Middle frontal gyrus (tissue), 1 donor: Measurements from ENCODE around the gene CBR3.
A peak's percentile ranks its signal among the peaks of the same experiment; 100 is the strongest.

Source experiments
- DNase-seq: peaks from one replicate; pipeline ENCODE4 v3.0.0-alpha.2; 2015; ENCODE audit warnings: low spot score; ENCODE audit errors: extremely low spot score

The CBR3 gene

DNA sequence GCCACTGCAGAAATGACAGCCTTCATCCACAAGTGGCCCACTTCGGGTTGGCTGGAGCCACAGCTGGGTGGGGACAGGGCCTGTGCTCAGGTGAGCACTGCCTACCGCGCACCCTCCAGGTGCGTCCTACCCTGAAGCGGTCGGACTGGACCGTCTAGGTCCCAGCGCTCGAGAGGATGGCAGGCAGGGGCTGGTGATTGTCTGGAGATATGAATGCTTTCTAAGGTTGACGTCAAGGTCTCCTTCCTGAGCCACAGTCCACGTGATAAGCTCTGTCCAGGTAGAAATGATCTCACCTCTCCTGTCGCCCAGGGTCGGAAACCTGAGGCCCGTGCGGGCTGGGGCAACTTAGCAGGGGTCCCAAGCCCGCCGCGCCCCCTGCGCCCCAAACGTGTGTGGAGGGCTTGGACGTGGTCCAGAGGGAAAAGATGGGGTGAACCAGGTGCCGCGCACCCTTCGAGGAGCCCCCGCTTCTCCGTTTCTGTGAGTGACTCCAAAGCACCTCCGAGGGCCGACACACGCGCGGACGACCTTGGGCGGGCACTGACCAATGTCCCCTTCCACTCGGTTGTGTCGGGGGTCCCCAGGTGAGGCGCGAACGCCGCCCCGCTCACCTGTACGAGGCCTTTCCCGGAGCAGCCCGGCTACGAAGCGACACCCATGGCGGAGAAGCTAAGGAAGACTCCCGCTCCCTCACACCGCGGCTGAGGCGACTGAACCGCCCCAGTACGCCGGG is 20.9 kb downstream of the CBR3 start:
- no peak for DNase-seq

DNA sequence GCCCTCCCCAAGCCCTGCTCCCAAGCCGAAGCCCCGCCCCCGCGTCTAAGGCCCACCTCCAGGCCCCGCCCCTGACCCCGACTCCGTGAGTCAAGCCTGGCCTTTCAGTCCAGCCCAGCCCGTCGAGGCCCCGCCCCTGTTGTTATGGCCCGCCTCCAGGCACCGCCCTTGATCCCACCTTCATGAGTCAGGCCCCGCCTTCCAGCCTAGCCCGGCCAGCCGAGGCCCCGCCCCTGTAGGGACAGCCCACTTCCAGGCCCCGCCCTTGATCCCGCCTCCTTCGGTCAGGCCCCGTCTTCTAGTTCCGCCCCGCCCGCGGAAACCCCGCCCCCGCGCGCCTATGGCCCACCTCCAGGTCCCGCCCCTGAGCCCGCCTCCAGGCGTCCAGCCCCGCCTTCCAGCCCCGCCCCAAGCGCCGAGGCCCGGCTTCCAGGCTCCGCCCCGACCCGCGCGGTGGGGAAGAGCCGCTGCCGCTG is 21.5 kb downstream of the CBR3 start:
- peak; percentile 93 for DNase-seq

DNA sequence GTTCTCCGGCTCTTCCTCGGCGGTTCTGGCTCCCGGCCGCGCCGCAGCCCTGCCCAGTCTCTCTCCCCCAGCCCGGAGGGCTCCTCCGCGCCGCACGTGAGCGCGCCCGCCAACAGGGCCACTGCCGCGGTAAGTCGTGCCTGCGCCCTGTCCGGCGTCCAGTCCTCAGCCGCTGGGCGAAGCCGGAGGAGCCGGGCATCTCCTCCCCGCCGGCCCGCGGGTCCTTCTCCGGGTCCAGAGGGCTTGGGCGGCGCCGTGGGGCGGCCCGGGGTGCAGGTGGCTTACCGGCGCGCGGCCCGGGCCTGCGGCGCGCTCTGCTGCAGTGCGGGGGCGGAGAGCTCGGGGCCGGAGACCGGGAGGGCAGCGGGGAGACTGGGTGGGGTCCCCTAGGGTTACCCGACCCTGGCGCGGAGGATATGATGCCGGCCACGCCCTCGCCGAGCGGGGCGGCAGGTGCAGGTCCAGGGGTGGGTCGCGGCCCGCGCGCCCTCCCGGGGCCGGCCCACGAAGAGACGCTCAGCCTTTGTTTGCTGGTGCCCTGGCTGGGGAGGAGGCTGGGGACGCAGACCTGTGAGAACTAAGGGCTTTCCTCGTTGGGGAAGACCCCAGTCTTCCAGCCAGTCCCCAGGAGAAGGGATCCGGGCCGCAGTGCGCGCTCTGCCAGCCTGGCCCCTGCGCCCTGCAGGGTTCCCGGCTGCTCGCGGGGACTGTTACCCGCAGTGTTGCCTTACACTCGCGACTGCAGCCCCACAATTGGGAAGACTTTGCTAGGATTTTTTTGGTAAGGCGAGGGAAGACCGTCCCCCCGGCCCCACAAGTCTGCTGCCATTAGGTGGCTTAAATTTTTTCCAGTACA is 22.2 kb downstream of the CBR3 start, which contains the start of gene DOP1B:
DOP1B (plus strand) TSS at position 10 of the 856 bp plus-strand sequence. CDS start 7,910 bp downstream, outside the sequence.
- no peak for DNase-seq

DNA sequence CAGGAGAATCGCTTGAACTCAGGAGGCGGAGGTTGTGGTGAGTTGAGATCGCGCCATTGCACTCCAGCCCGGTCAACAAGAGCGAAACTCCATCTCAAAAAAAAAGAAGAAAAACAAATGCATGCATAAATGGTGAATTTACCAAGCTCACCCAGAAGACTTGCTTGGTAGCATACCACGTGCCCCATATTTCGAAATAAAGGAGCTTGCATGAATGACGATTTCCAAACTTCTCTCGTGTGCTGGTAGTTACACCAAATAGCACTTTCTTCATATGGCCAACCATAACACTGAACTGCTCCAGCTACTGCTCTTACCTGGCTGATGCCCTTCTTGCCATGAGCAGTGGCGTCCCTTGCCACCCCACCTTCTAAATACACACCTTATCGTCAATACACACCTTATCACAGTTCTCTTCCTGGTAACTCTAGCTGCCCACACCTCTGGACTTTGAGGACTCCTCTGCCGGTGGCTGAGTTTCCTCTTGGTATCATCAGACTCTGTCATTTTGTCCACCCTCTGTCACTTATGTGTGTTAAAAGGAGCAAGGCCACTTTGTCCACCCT is 24.6 kb downstream of the CBR3 start:
- no peak for DNase-seq

DNA sequence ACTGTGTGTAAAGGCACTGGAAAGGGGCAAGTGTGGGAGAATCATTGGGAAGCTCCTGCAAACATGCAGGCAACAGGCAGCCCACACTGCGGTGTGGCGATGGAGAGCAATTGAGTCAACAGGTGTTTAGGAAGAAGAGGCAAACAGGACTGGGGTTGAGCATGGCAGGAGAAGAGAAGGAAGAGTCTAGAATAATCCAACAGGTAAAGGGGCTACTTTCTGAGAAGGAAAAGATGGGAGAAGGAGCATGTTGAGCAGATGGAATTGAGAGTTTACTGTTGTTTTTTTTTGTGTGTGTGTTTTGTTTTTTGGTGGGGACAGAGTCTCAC is 25.9 kb downstream of the CBR3 start:
- no peak for DNase-seq

DNA sequence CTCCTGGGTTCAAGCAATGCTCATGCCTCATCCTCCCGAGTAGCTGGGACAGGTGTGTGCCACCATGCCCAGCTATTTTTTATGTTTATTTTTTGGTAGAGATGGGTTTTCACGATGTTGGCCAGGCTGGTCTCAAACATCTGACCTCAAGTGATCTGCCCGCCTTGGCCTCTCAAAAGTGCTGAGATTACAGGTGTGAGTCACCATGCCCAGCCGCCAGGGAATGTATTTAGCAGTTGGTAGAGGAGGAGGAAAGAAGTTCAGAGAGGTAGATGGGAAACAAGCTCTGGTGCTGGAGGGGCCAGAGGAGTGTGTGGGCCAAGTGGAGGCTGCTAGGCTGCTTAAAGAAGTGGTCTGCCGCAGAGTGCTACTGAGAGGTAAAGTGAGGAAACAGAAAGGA is 27.8 kb downstream of the CBR3 start:
- DNase-seq, result no peak

DNA sequence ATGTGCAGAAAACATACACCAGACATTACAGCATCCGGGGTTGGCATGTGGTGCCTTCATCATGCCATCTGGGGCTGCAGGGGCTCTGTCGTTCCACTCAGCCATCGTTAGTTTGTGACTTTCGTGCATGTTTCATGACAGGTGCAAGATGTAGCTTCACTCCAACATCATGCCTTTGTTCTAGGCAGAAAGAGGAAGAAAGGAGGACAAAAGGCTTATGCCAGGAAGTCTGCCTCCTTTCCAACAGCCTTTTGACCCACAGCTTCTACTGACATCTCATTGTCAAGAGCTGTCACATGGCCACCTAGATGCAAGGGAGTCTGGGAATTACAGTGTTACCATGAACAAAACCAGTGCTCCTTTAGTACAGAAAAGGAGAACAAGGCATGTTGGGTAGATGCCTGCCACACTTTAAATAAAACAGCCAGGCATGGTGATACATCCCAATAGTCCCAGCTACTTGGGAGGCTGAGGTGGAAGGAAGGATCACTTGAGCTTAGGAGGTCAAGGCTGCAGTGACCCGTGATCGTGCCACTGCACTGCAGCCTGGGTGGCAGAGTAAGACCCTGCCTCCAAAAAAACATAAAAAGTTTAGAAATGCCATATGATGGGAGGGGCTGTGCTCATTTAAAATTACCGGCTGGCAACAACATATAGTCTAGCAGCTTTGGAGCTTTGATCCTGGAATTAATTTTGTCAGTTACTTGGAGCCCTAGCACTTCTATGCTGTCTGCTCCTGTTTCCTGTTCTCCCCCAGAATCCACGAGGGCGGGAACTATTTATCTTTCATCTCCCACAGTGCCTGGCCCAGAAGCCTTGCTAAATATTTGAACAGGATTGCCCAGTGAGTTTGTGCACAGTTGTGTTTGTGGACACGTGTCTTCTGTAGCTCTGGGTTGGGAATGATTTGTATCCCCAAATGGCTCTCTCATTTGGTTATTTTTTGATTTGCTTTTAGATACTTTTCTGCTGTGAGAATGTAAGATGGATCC is 29.2 kb downstream of the CBR3 start:
- DNase-seq, result no peak

DNA sequence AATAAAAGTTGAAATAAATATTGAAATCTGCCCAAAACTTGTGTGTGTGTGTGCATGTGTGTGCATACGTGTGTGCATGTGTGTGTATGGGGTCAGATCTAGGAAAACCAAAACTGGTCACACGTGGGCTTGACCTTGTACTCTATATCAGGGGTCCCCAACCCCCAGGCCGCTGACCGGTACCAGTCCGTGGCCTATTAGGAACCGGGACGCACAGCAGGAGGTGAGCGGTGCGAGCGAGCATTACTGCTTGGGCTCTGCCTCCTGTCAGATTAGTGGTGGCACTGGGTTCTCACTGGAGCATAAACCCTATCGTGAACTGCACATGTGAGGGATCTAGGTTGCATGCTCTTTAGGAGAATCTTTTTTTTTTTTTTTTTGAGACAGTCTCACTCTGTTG is 30.5 kb downstream of the CBR3 start:
- no peak for DNase-seq

DNA sequence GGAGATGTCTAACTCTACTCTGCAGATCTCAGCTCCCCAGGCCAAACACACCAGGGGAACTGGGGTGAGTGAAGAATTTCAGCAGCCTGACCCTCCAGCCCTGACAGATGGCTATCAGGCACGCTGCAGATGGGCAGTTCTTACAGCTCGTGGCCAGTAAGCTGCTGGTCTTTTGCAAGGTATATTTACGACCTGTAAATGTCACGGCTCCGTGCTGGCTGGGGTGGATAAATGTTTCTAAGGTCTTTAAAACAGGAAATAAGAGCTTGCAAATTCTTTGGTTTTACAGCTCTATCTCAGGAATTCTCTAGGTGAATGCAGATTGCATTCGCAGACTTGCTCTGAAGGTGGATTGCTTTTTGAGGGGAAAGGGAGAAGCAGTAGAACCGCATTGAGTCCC is 31.8 kb downstream of the CBR3 start:
- DNase-seq, result no peak

DNA sequence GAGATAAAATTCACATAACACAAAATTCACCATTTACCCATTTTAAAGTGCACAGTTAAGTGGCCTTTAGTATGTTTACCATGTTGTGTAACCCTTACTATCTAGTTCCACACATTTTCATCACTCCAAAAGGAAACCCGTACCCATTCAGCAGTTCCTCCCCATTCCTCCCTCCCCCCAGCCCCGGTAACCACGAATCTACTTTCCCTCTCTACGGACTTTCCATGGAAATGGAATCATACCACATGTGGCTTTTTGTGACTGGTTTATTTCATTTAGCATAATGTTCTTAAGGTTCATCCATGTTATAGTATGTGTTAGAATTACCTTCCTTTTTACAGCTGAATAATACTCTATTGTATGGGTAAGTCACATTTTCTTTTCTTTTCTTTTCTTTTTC is 32.7 kb downstream of the CBR3 start:
- DNase-seq, result no peak

DNA sequence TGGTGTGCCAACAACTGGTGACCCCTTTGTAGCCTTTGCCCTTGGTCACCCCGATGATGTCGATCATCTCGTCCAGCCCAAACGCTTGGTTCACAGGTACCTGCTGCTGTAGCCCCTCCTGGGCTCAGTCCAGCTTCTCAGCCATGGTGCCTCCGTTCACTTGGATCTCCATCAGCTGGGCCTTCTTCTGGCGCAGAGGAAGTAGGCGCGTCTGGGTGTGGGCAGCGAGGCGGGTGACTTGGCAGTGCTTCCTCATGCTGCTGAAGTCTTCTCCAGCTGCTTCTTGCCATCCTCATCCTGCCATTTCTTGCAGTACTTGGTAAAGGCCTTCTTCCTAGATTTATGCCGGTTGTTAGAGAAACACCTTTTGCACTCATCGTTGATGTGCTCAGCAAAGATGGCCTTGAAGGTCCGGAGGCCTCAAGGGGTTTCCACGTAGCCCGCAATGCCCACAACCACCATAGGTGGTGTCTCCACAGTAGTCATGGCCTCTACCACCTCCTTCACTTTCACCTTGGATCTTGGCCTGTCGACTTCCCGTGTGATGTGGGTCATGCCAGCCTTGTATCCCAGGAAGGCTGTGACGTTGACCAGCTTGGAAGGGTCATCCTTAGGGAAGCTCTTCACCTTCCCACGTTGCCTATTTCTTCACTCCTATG is 34.7 kb downstream of the CBR3 start:
- no peak for DNase-seq

DNA sequence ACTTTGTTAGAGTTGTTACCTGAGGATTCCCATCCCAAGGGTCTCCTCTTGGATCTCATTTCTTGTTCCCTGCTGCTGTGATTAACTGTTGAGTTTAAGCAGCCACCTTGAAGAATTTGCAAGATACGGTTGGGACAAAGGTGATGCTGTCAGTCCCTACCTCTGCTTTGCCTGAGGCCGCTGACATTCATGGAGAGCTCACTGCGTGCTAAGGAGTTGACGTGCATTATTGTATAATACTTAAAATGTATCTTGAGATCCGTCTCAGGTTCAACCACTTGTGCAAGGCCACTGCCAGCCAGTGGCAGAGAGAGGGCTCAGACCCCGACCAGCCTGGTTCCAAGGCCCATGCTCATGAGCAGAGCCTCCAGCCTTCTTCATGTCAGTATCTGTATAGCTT is 35.9 kb downstream of the CBR3 start:
- DNase-seq, result no peak

DNA sequence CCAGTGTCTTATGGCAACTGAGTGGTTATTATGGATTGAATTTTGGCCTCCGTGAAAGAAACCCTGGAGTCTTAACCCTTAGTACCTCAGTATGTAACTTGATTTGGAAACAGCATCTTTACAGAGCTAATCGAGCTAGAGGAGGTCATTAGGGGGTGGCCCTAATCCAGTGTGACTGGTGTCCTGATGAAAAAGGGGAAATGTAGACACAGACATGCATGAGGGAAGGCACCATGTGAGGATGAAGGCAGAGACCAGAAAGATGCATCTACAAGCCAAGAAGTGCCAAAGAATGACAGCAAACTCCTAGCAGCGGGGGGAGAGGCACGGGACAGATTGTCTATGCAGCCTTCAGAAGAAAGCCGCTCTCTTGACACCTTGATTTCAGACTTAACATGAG is 36.5 kb downstream of the CBR3 start:
- DNase-seq, result no peak

DNA sequence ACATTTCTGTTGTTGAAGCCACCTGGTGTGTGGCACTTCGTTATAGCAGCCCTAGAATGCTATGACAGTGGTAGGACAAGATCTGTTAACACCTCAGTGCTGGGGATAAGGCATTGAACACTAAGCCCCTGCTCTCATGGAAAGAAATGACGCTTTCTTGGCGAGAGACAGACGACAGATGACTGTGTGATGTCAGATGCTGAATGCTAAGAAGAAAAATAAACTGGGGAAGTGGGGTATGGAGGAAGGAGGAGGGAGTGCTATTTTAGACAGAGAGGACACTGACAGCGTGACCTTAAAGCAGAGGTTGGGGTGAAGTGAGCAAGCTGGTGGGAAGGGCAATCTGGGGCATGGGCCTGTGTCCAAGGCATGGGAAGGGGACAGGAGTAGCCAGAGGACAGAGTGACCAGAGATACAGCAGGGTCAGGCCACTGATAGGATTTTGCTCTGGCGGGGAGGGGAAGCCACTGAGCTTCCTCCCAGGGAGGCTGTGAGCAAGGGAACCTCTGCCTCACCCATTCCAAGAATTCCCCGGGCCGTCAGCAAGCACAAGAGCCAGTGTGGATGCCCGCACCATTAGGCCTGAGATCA is 37.0 kb downstream of the CBR3 start:
- no peak for DNase-seq

DNA sequence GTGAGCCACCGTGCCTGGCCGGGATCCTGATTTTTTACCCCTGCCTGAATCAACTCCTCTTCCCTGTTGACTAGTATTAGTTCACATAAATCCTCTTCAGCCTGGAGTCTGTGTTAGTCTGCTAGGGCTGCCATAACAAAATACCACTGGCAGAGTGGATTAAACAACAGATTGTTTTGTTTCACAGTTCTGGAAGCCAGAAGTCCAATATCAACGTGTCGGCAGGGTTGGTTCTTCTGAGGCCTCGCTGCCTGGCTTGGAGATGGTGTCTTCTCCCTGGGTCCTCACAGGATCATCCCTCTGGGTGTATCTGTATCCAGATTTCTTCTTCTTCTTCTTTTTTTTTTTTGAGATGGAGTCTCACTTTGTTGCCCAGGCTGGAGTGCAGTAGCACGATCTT is 39.9 kb downstream of the CBR3 start:
- no peak for DNase-seq

DNA sequence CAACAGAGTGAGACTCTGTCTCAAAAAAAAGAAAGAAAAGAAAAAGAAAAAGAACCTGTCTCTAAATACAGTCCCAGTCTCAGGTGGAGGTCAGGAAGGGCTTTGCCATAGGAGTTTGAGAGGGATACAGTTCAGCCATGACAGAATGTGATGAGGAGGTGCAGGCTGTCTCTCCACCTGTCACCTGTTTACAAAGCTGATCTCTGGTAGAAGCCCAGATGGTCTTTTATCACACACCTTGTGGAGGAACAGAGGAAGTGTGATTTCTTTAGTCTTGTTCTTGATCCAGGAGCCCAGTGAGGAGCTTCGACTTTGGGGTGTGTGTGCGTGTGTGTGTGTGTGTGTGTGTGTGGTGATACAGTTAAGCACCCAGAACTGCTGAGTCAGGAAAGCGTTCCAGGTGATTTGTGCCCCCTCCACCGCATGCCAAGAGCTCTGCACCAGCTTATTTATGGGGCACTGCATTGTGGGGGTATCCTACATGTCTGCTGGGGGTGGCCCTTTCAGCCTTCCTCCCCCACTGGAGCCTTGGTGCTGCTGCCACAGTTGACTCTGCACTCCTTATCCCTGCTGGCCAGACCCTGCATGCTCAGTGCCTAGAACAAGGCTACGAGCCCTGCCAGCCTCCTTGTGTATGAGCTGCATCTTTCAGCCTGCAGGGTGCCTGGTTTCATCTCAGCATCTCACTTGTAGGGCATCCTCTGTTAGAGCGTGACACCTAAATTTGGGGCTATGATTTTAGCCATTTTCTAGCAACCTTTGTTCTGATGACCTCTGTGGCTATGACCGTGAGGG is 41.1 kb downstream of the CBR3 start:
- no peak for DNase-seq

DNA sequence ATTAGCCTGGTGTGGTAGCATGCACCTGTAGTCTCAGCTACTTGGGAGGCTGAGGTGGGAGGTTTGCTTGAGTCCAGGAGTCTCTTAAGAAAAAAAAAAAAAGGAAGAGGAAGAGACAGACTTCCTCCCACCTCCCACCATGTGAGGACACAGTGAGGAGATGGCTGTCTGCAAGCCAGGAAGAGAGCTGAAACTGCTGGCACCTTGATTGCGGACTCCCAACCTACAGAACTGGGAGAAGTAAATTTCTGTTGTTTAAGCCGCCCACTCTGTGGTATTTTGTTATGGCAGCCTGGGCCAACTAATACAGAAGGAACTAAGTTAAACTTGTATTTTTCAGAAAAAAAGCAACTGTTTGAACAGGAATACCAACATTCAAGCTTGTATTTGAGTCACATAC is 43.5 kb downstream of the CBR3 start:
- no peak for DNase-seq

DNA sequence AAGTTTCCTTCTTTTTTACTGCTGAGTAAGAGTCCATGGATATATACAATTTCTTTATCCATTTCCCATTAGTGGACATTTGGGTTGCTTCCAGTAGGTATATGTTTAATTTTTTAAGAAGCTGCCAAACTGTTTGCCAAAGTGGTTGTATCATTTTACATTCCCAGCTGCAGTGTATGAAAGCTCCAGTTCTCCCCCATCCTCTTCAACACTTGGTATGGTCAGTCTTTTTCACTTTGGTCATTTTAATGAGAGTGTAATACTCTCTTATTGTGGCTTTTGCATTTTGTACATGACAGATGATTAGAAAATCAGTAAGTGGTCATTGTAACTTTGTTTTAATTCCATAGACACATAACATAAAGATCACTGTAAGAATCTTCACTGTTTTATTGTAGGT is 44.3 kb downstream of the CBR3 start:
- no peak for DNase-seq

DNA sequence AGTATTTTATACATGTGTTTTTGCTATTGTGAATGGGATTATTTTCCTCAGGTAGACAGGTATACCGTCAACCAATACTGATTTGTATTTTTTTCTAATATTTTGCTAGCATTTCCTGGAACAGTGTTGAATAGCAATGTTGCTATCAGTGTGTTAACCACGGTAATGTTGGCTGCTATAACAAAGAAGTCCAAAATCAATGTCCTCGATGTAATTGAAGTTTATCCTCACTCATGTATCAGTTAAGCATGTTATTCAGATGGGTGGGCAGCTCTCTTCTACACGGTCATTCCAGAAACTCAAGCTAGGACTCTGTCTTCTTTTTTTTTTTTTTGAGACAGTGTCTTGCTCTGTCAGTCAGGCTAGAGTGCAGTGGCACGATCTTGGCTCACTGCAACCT is 46.1 kb downstream of the CBR3 start:
- DNase-seq, result no peak
